Body of pancreas (tissue), 4 donors: Measurements from ENCODE around the gene PLK1.

Experiments used
- POLR2A ChIP-seq, 3 donors: fragments of 450-650 bp; IDR thresholded peaks; one replicate each; pipeline ENCODE4 v1.6.1; 2016; ENCODE audit warnings: antibody characterized with exemption in 3 of 3, mild to moderate bottlenecking in 2 of 3
- TF ChIP-seq, protein P1 (sequence below), 7 experiments: fragments of 450-650 bp in 4 of 7; fragments of 200-600 bp in 3 of 7; sonication (generic) in 3 of 7; IDR thresholded peaks; one replicate each; pipeline ENCODE4 v1.5.1; 2016 to 2019; ENCODE audit warnings: antibody characterized with exemption in 7 of 7

DNA sequence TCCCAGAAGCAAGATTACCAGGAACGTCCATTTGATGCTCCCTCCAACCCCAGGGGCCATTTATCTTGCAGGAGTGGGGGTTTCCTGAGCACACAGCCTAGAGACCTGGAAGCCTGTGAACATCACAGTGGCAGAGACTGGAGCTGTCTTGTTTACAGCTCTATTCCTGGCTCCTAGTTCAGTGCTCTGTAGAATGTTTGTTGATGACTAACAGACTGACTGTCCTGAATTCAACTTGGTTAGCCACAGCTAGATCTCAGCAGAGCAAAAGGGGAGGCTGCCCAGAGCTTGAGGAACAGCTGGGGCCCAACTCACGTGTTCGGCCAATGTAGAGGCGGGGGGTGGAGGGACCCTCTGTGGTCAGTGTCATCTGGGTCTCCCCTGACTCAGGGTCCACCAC lies 27.8 kb downstream of the PLK1 start:
- TF ChIP-seq, protein P1, sequence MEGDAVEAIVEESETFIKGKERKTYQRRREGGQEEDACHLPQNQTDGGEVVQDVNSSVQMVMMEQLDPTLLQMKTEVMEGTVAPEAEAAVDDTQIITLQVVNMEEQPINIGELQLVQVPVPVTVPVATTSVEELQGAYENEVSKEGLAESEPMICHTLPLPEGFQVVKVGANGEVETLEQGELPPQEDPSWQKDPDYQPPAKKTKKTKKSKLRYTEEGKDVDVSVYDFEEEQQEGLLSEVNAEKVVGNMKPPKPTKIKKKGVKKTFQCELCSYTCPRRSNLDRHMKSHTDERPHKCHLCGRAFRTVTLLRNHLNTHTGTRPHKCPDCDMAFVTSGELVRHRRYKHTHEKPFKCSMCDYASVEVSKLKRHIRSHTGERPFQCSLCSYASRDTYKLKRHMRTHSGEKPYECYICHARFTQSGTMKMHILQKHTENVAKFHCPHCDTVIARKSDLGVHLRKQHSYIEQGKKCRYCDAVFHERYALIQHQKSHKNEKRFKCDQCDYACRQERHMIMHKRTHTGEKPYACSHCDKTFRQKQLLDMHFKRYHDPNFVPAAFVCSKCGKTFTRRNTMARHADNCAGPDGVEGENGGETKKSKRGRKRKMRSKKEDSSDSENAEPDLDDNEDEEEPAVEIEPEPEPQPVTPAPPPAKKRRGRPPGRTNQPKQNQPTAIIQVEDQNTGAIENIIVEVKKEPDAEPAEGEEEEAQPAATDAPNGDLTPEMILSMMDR (IDR thresholded peaks at IDR 0.05): no peak
- TF ChIP-seq POLR2A (IDR thresholded peaks at IDR 0.05): no peak
